HCT116 (cell line): ENCODE measurements around the gene PPARGC1A. TPM values are rescaled to one million over a fixed set of nuclear protein-coding genes. Genes with fewer than 3 reads are reported as not detected.

ENCODE experiments used
- ATAC-seq: fragments of 200-7000 bp; cut with Tn5 transposase; 2 replicates; pipeline ENCODE4 v1.9.1; 2020; ENCODE audit warnings: mild to moderate bottlenecking, moderate library complexity
- BruUV-seq: library from RNA; stranded (reverse); fragments of 400-500 nt; replicated peaks from 2 replicates; lab custom pipeline; 2021; lab: Mats Ljungman, UMichigan
- CTCF ChIA-PET: fragments of 300-600 bp; sonication (Branson Sonifier 250); formaldehyde crosslinking; loops from one replicate; lab custom pipeline; 2021; ENCODE audit warnings: antibody characterized with exemption; lab: Charles Lee
- POLR2A ChIA-PET: fragments of 300-600, 350-600 bp; sonication (Branson Sonifier 250); formaldehyde crosslinking; loops from one replicate; lab custom pipeline; 2021; ENCODE audit warnings: antibody characterized with exemption; lab: Charles Lee
- RAD21 ChIA-PET, 2 experiments: fragments of 300-600 bp; sonication (Branson Sonifier 250); formaldehyde crosslinking; loops; one replicate each; lab custom pipeline; 2023; ENCODE audit warnings: low total read pairs in 2 of 2; ENCODE audit not compliant: uncharacterized antibody in 2 of 2, unreplicated experiment in 2 of 2, low non-redundant PET in 1 of 2; lab: Charles Lee
- DNase-seq: peaks from one replicate; pipeline ENCODE4 v3.0.0-alpha.2; 2010; ENCODE audit warnings: low read depth, low spot score
- H2AFZ ChIP-seq: fragments of 200-600 bp; shearing (Covaris generic), sonication (generic); 2 replicates; pipeline ENCODE4 v1.6.1; 2017; ENCODE audit warnings: low read depth, mixed run types, mixed read lengths, antibody characterized with exemption, low read length; ENCODE audit not compliant: poor library complexity, severe bottlenecking
- H3K27ac ChIP-seq: 2 replicates; pipeline ENCODE4 v1.5.1; 2012; ENCODE audit warnings: low read depth, low read length
- H3K27me3 ChIP-seq: fragments of 200-600 bp; sonication (generic); 2 replicates; pipeline ENCODE4 v1.6.1; 2016; ENCODE audit warnings: mixed run types, low read length, mixed read lengths; ENCODE audit not compliant: insufficient read depth
- H3K36me3 ChIP-seq, 2 experiments: fragments of 200-500 bp in 1 of 2; fragments of 200-600 bp in 1 of 2; sonication (Bioruptor generic) in 1 of 2; sonication (generic) in 1 of 2; 2 replicates each; pipeline versions ENCODE4 v1.5.1 to v1.6.1; 2014 to 2016; ENCODE audit warnings: low read length in 2 of 2, inconsistent platforms in 1 of 2, mixed read lengths in 1 of 2, mixed run types in 1 of 2; ENCODE audit not compliant: insufficient read depth in 2 of 2, control insufficient read depth in 1 of 2
- H3K4me1 ChIP-seq, 2 experiments: fragments of 200-600 bp in 1 of 2; sonication (generic) in 1 of 2; 2 replicates each; pipeline versions ENCODE4 v1.5.1 to v1.6.1; 2012 to 2017; ENCODE audit warnings: low read length in 2 of 2, inconsistent platforms in 1 of 2, mild to moderate bottlenecking in 1 of 2, mixed read lengths in 1 of 2, mixed run types in 1 of 2, moderate library complexity in 1 of 2; ENCODE audit not compliant: insufficient read depth in 2 of 2, control insufficient read depth in 1 of 2
- H3K4me2 ChIP-seq: fragments of 200-600 bp; sonication (generic); 2 replicates; pipeline ENCODE4 v1.6.1; 2017; ENCODE audit warnings: mixed run types, low read length, mixed read lengths
- H3K4me3 ChIP-seq, 2 experiments: fragments of 200-600 bp in 1 of 2; sonication (generic) in 1 of 2; replicated peaks in 1 of 2; 2 replicates each; pipeline ENCODE4 v1.5.1; 2011 to 2016; ENCODE audit warnings: low read length in 2 of 2, control low read depth in 1 of 2, low read depth in 1 of 2, mild to moderate bottlenecking in 1 of 2, mixed read lengths in 1 of 2, mixed run types in 1 of 2
- H3K79me2 ChIP-seq: fragments of 200-600 bp; sonication (generic); 2 replicates; pipeline ENCODE4 v1.6.1; 2017; ENCODE audit warnings: mild to moderate bottlenecking, mixed run types, low read length, moderate library complexity, mixed read lengths; ENCODE audit not compliant: insufficient read depth
- H3K9ac ChIP-seq: fragments of 200-600 bp; sonication (generic); 2 replicates; pipeline ENCODE4 v1.6.1; 2016; ENCODE audit warnings: low read length, mixed read lengths
- H3K9me2 ChIP-seq: fragments of 200-600 bp; sonication (generic), shearing (Covaris generic); 2 replicates; pipeline ENCODE4 v1.6.1; 2017; ENCODE audit warnings: mixed run types, mild to moderate bottlenecking, moderate library complexity; ENCODE audit not compliant: insufficient read depth
- H3K9me3 ChIP-seq, 2 experiments: fragments of 200-500 bp in 1 of 2; fragments of 200-600 bp in 1 of 2; sonication (Bioruptor generic) in 1 of 2; sonication (generic) in 1 of 2; 2 replicates each; pipeline ENCODE4 v1.6.1; 2014 to 2017; ENCODE audit warnings: low read length in 2 of 2, mixed read lengths in 2 of 2, inconsistent platforms in 1 of 2, low read depth in 1 of 2, mild to moderate bottlenecking in 1 of 2, mixed run types in 1 of 2, moderate library complexity in 1 of 2; ENCODE audit not compliant: control insufficient read depth in 1 of 2, insufficient read depth in 1 of 2
- H4K20me1 ChIP-seq: fragments of 200-600 bp; sonication (generic), shearing (Covaris generic); 2 replicates; pipeline ENCODE4 v1.6.1; 2017; ENCODE audit warnings: mixed run types, mild to moderate bottlenecking, moderate library complexity; ENCODE audit not compliant: insufficient read depth
- CEBPB ChIP-seq: IDR thresholded peaks from 2 replicates; pipeline ENCODE4 v1.6.1; 2012; ENCODE audit warnings: low read depth
- POLR2A ChIP-seq: IDR thresholded peaks from 2 replicates; pipeline ENCODE4 v1.7.0; 2011; ENCODE audit warnings: borderline replicate concordance; ENCODE audit not compliant: insufficient read depth, insufficient read length; ENCODE audit errors: extremely low read depth
- POLR2AphosphoS5 ChIP-seq: IDR thresholded peaks from 2 replicates; pipeline ENCODE4 v1.6.1; 2011; ENCODE audit warnings: mild to moderate bottlenecking, low read depth, low read length, moderate library complexity
- REST ChIP-seq: IDR thresholded peaks from 2 replicates; pipeline ENCODE4 v1.6.1; 2012; ENCODE audit warnings: low read depth
- SIN3A ChIP-seq: IDR thresholded peaks from 2 replicates; pipeline ENCODE4 v1.6.1; 2012; ENCODE audit warnings: low read depth
- SRF ChIP-seq: IDR thresholded peaks from 2 replicates; pipeline ENCODE4 v1.6.1; 2012; ENCODE audit warnings: low read depth
- ZBTB33 ChIP-seq: IDR thresholded peaks from 2 replicates; pipeline ENCODE4 v1.6.1; 2011; ENCODE audit warnings: mild to moderate bottlenecking, low read length, moderate library complexity; ENCODE audit not compliant: insufficient replicate concordance; ENCODE audit errors: extremely low read depth
- intact Hi-C: fragments of 100-400 bp; cut with micrococcal nuclease; formaldehyde crosslinking; loops from 2 replicates; pipeline ENCODE4 v1.10.0; 2022
- total RNA-seq: library from RNA; stranded (reverse); gene quantifications from one replicate; pipeline ENCODE4 v1.2.1, GENCODE V29; 2021; ENCODE audit not compliant: unreplicated experiment

Gene PPARGC1A
- total RNA-seq, 1 experiment from 2014 or later = not detected

GRCh38 chr4:23851464-23851863 lies 38.4 kb downstream of the PPARGC1A start (continued):
- no peak for TF ChIP-seq ZBTB33

- Histone ChIP-seq H3K4me1 (no peaks in the 10 kb centered on the region), H3K4me3 (no peak overlapping the region), H3K9me2 (no peaks in the 10 kb centered on the region), H3K27me3 (no peaks in the 10 kb centered on the region), H3K4me2 (no peak overlapping the region), H3K9me3 (peaks cover 0 to 26% of the 10 kb centered on the region in 2 experiments; a peak in 2 of 4 replicates), H4K20me1 (no peaks in the 10 kb centered on the region), H3K36me3 (no peaks in the 10 kb centered on the region), H3K27ac (no peak overlapping the region), H3K79me2 (no peaks in the 10 kb centered on the region), H3K9ac (no peak overlapping the region), H2AFZ (no peak overlapping the region)
- intact Hi-C loops = no loop called here
- POLR2A ChIA-PET = no interaction called here
- CTCF ChIA-PET = no interaction called here
- DNase-seq (no peak), ATAC-seq (no peak)
- RAD21 ChIA-PET = no interaction called here
- TF ChIP-seq CEBPB (no peak), SIN3A (no peak), ZBTB33 (no peak), SRF (no peak), REST (no peak), POLR2AphosphoS5 (no peak), POLR2A (no peak)
- BruUV-seq = no TSS peak
Measured at GRCh38 chr4:23847158-23847557, 42.7 kb downstream of the PPARGC1A start.
